NCI-H526 treated with DMSO at 0.1 percent for 48 hours (cell line): ENCODE measurements around the gene BBS5.
A peak's percentile ranks its signal among the peaks of the same experiment; 100 is the strongest.
"Not testable (repeated sequence)": the region's sequence is repeated elsewhere in the genome, so short reads cannot be mapped to it uniquely, and the experiment has no call there.

ENCODE experiments used
- DNase-seq: peaks from one replicate; lab custom pipeline; 2025; lab: John Stamatoyannopoulos, UW

BBS5 gene

GRCh38 chr2:169479257-169480078 lies at the start of gene BBS5:
TSS of gene BBS5 (plus strand) at chr2:169479494. CDS start at chr2:169479554, 60 bp downstream.
- peak; percentile 55 for DNase-seq

GRCh38 chr2:169431772-169432171 lies 47.5 kb upstream of the BBS5 start:
- DNase-seq, result not testable (repeated sequence)

- not testable (repeated sequence) for DNase-seq
Observed at GRCh38 chr2:169434236-169434635, 45.1 kb upstream of the BBS5 start.

GRCh38 chr2:169438466-169439072 lies 40.7 kb upstream of the BBS5 start:
- no peak for DNase-seq

GRCh38 chr2:169439900-169440299 lies 39.4 kb upstream of the BBS5 start:
- no peak for DNase-seq

GRCh38 chr2:169446452-169446851 lies 32.8 kb upstream of the BBS5 start:
- no peak for DNase-seq

- no peak for DNase-seq
Observed at GRCh38 chr2:169448316-169448715, 31.0 kb upstream of the BBS5 start.

- DNase-seq, result no peak
Observed at GRCh38 chr2:169448865-169449264, 30.4 kb upstream of the BBS5 start.

GRCh38 chr2:169452080-169452479 lies 27.2 kb upstream of the BBS5 start:
- DNase-seq, result peak; percentile 26

- DNase-seq, result not testable (repeated sequence)
Observed at GRCh38 chr2:169453044-169453443, 26.2 kb upstream of the BBS5 start.

- DNase-seq, result no peak
Observed at GRCh38 chr2:169461143-169461542, 18.2 kb upstream of the BBS5 start.

- no peak for DNase-seq
Observed at GRCh38 chr2:169462896-169463695, 16.2 kb upstream of the BBS5 start.

- DNase-seq, result no peak
Observed at GRCh38 chr2:169464466-169464865, 14.8 kb upstream of the BBS5 start.

GRCh38 chr2:169464882-169465281 lies 14.4 kb upstream of the BBS5 start:
- DNase-seq, result peak; percentile 19

GRCh38 chr2:169468841-169469240 lies 10.5 kb upstream of the BBS5 start:
- DNase-seq, result no peak

- no peak for DNase-seq
Observed at GRCh38 chr2:169469952-169470572, 9.2 kb upstream of the BBS5 start.

- DNase-seq, result no peak
Observed at GRCh38 chr2:169472249-169472648, 7.0 kb upstream of the BBS5 start.

GRCh38 chr2:169476459-169476858 lies 2.8 kb upstream of the BBS5 start:
- no peak for DNase-seq

- no peak for DNase-seq
Observed at GRCh38 chr2:169478339-169478738, 955 bp upstream of the BBS5 start.

- no peak for DNase-seq
Observed at GRCh38 chr2:169478745-169479256, 493 bp upstream of the BBS5 start.

- DNase-seq, result no peak
Observed at GRCh38 chr2:169480079-169480465, 778 bp downstream of the BBS5 start.

- no peak for DNase-seq
Observed at GRCh38 chr2:169485650-169486138, 6.4 kb downstream of the BBS5 start.
